NK-92 treated with Interleukin-12 subunit alpha and Interleukin-12 subunit beta, amount 100 ng/mL, for 24 hours (cell line): ENCODE data around the gene ZFHX3.

Experiments
- DNase-seq: peaks from one replicate; lab custom pipeline; 2025; lab: John Stamatoyannopoulos, UW

Gene ZFHX3

DNA sequence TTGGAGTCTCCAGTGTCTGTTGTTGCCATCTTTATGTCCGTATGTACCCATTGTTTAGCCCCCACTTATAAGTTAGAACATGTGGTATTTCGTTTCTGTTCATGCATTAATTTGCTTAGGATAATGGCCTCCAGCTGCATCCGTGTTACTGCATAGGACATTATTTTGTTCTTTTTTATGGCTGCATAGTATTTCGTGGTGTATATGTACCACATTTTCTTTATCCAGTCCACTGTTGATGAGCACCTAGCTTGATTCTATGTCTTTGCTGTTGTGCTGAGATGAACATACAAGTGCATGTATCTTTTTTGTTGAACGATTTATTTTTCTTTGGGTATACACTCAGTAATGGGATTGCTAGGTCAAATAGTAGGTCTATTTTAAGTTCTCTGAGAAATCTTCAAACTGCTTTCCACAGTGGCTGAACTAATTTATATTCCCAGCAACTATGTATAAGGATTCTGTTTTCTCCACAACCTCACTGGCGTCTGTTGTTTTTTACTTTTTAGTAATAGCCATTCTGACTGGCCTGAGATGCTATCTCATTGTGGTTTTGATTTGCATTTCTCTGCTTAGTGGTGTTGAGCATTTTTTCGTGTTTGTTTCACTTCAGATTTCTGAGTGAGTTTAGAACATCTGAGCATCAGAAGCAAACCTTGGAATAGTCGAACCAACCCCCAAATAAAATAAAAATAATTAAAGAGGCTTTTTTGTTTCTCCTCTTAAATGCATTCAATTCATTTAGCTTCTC, 304.7 kb downstream of the ZFHX3 start:
- DNase-seq = no peak

DNA sequence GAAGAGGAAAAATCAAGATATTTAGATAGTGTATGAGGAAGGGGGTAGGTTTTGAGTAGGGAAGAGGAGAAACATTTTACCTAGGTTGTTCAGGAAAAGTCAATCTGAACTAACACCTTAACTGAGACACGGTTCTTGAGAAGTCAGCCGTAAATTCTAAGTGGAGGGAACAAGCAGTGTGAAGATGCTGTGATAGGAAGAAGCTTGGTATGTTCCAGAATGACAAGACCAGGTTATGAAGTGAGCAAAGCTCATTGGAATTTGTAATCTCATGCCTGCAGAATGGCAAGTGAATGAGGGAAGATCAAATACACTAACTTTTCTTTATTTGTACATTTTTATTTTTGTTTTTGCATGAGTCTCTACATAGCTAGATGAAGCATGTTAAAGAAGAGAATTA, 307.6 kb downstream of the ZFHX3 start:
- DNase-seq = no peak

DNA sequence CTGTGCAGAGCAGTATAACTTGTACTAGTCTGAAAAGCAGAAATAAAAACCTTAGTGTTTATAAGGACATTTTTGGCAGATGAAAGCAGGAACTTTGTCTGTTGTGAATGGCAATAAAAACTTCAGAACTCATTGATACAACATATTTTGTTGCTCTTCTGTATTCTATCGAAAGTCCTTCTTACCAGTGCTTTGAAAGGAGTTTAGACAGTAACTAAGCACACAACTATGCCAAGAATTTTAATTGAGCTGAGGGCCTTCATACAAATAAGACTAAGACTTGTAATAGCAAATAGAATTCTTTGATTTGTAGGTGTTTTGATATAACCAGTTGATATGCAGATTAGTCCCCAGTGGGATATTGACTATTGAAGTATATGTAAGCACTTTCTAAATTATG, 308.4 kb downstream of the ZFHX3 start:
- no peak for DNase-seq

DNA sequence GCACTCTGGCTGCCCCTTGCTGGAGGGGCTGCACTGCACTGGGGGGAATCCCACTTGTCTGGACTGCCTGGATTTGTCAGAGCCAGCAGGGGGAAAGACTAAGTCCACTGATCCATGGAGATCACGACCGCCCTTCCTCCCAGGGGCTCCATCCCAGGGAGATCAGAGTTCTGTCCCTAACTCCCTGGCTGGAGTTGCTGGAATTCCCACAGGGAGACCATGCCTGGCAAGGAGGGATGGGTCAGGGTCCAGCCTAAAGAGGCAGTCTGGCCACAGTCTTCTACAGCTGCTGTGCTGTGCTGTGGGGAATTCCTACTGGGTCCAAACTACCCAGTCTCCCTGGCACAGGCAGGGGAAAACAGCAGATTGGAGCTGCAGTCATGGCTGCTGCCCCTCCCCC, 311.9 kb downstream of the ZFHX3 start:
- DNase-seq = no peak
